Gastrocnemius medialis (tissue), 4 donors: ENCODE results near the gene CMC2.

Experiments used
- CTCF ChIP-seq, 5 experiments: fragments of 450-650 bp in 3 of 5; fragments of 200-600 bp in 2 of 5; sonication (generic) in 2 of 5; IDR thresholded peaks in 4 of 5; conservative IDR thresholded peaks in 1 of 5; 1 replicate in 4 of 5; 2 replicates in 1 of 5; pipeline ENCODE4 v1.5.1; 2016 to 2019; ENCODE audit warnings: antibody characterized with exemption in 5 of 5, mild to moderate bottlenecking in 3 of 5, moderate library complexity in 3 of 5
- POLR2A ChIP-seq, 2 donors: fragments of 450-650 bp; IDR thresholded peaks; one replicate each; pipeline ENCODE4 v1.6.1; 2017; ENCODE audit warnings: antibody characterized with exemption in 2 of 2, mild to moderate bottlenecking in 2 of 2, moderate library complexity in 2 of 2

GRCh38 chr16:80938004-80938878 lies 68.4 kb downstream of the CMC2 start:
- TF ChIP-seq POLR2A (IDR thresholded peaks at IDR 0.05) = no peak
- no peak for TF ChIP-seq CTCF (IDR thresholded peaks at IDR 0.05 in 4 of 5, conservative IDR thresholded peaks at IDR 0.05 in 1 of 5)
